HUES64 (cell line): ENCODE data around the gene ANTXRL.
"Not testable (repeated sequence)": the region's sequence is repeated elsewhere in the genome, so short reads cannot be mapped to it uniquely, and the experiment has no call there.

ENCODE experiments used
- H3K27ac ChIP-seq: 2 replicates; pipeline ENCODE4 v1.7.0; 2013; ENCODE audit warnings: low read depth, low read length, inconsistent platforms
- H3K27me3 ChIP-seq: 2 replicates; pipeline ENCODE4 v1.6.1; 2013; ENCODE audit warnings: mild to moderate bottlenecking, low read length; ENCODE audit not compliant: insufficient read depth
- H3K36me3 ChIP-seq: 2 replicates; pipeline ENCODE4 v1.6.1; 2013; ENCODE audit warnings: mild to moderate bottlenecking, low read length; ENCODE audit not compliant: insufficient read depth
- H3K4me1 ChIP-seq: 2 replicates; pipeline ENCODE4 v1.6.1; 2013; ENCODE audit warnings: mild to moderate bottlenecking, low read length, moderate library complexity; ENCODE audit not compliant: insufficient read depth
- H3K4me3 ChIP-seq: 2 replicates; pipeline ENCODE4 v1.5.1; 2013; ENCODE audit warnings: mild to moderate bottlenecking, low read length, moderate library complexity
- H3K9ac ChIP-seq: 2 replicates; pipeline ENCODE4 v1.6.1; 2013; ENCODE audit warnings: mild to moderate bottlenecking, low read depth, low read length
- H3K9me3 ChIP-seq: 2 replicates; pipeline ENCODE4 v1.6.1; 2013; ENCODE audit warnings: low read depth, low read length; ENCODE audit not compliant: insufficient read depth
- WGBS: fragments of 150-250, 120-280 bp; methylation state at CpG from one replicate; pipeline ENCODE4 v1.1.7; 2013; ENCODE audit warnings: missing lambda C conversion rate; 5-methylcytosine and 5-hydroxymethylcytosine counted together

The ANTXRL gene

GRCh38 chr10:46315071-46315860 lies 28.5 kb downstream of the ANTXRL start:
- H3K4me1 ChIP-seq, H3K27me3 ChIP-seq, H3K36me3 ChIP-seq, H3K27ac ChIP-seq, H3K9ac ChIP-seq, H3K9me3 ChIP-seq, H3K4me3 ChIP-seq: not testable (repeated sequence)
- WGBS, result 82% methylated on average over 10 of the region's 10 CpGs

DNA sequence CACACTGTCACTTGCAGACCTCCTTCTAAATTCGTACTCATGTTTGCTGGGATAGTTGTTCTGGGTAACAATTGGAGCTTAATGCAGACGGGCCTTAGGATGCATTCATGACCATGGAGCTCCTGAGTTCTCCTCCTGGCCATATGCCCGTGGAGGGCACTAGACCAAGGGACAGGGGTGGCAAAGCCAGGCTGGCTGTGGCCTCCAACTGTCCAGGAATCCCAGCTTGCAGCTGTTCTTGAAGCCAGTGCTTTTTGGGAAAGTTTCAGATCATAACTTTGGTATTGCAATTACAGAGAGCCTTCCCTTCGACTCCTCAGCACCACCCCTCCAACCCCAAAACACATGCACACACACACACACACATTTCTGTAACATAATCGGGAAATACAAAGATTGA lies 30.6 kb downstream of the ANTXRL start:
- Histone ChIP-seq H3K9me3 (no peaks in the 10 kb centered on the region), H3K27me3 (no peaks in the 10 kb centered on the region), H3K4me3 (no peak overlapping the region), H3K9ac (no peak overlapping the region), H3K36me3 (no peaks in the 10 kb centered on the region), H3K27ac (no peak overlapping the region), H3K4me1 (no peaks in the 10 kb centered on the region)
- WGBS, result 91% methylated on average over 5 of the region's 5 CpGs

DNA sequence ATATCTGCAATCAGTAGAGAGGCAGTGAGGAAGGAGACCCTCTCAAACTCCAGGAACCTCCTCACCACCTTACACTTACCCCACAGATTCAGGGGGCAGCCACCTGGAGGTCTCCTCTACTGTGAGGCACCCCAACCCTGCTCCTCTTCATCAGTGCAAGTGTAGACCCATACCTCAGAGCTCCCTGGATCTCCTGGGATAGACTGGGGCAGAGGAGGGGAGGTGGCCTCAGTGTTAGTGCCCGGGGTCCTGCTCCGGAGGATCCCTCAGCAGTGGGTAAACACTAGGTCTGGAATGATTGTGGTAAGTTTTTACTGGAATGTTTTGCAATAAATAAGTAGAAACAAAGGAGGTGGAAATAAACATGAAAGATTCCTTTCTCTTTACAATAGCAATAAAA lies 31.1 kb downstream of the ANTXRL start:
- H3K27ac ChIP-seq, result no peak overlapping the region
- 93% methylated on average over 2 of the region's 2 CpGs for WGBS
- H3K27me3 ChIP-seq, result no peaks in the 10 kb centered on the region
- H3K9me3 ChIP-seq, result no peaks in the 10 kb centered on the region
- H3K9ac ChIP-seq, result no peak overlapping the region
- no peaks in the 10 kb centered on the region for H3K36me3 ChIP-seq
- H3K4me1 ChIP-seq, result no peaks in the 10 kb centered on the region
- no peak overlapping the region for H3K4me3 ChIP-seq

DNA sequence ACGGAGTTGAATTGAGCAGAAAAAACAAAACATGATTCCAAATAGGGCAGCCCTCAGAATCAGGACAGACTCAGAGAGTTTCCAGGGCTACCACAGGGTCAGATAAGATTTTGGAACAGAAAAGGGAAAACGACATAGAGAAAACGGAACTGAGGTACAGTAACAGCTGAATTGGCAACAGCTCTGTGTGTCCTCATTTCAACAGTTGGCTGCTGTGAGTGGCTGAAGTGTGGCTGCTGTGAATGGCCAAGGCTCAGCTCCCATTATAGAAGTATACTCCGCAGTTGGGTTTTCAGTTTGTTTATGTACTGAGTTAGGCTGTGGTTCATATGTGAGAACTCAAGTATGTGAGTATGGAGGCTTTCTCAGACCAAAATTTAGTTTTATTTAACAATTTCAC lies 32.0 kb downstream of the ANTXRL start:
- no peaks in the 10 kb centered on the region for H3K27me3 ChIP-seq
- no peak overlapping the region for H3K4me3 ChIP-seq
- no peaks in the 10 kb centered on the region for H3K36me3 ChIP-seq
- no peaks in the 10 kb centered on the region for H3K9me3 ChIP-seq
- H3K4me1 ChIP-seq, result no peaks in the 10 kb centered on the region
- no peak overlapping the region for H3K9ac ChIP-seq
- 92% methylated on average over 4 of the region's 4 CpGs for WGBS
- H3K27ac ChIP-seq, result no peak overlapping the region

- Histone ChIP-seq H3K27ac (no peak overlapping the region), H3K4me3 (no peak overlapping the region), H3K9me3 (no peaks in the 10 kb centered on the region), H3K4me1 (no peaks in the 10 kb centered on the region), H3K9ac (no peak overlapping the region), H3K36me3 (no peaks in the 10 kb centered on the region), H3K27me3 (no peaks in the 10 kb centered on the region)
- WGBS, result 97% methylated on average over 3 of the region's 3 CpGs
These were observed 32.6 kb downstream of the ANTXRL start for GRCh38 chr10:46319389-46319788.

DNA sequence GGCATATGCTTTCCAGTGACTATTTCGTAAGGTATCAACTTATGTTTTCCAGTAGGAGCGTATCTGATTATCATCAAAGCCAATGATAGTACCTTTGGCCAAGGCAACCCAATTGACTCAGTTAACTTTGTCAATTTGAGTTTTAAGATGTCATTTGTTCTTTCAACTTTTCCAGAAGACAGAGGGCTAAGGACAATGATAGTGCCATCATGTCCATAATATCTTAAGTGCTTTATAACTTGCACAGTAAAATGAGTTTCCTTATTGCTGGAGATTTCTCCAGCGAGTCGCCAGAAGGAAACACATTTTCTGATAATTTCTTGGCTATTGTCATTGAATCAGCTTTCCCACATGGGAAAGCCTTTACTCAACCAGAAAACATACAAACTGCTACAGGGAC lies 35.0 kb downstream of the ANTXRL start:
- H3K36me3 ChIP-seq, result no peaks in the 10 kb centered on the region

GRCh38 chr10:46323176-46323575 lies 36.4 kb downstream of the ANTXRL start:
- WGBS, result 97% methylated on average over 4 of the region's 4 CpGs
- H3K27ac ChIP-seq, result no peak overlapping the region
- no peaks in the 10 kb centered on the region for H3K36me3 ChIP-seq

More for the DNA sequence above, 35.0 kb downstream of the ANTXRL start:
- no peaks in the 10 kb centered on the region for H3K4me1 ChIP-seq
- 95% methylated on average over 4 of the region's 4 CpGs for WGBS
- H3K27ac ChIP-seq, result no peak overlapping the region
- H3K4me3 ChIP-seq, result no peak overlapping the region
- no peak overlapping the region for H3K9ac ChIP-seq
- no peaks in the 10 kb centered on the region for H3K9me3 ChIP-seq
- no peaks in the 10 kb centered on the region for H3K27me3 ChIP-seq

DNA sequence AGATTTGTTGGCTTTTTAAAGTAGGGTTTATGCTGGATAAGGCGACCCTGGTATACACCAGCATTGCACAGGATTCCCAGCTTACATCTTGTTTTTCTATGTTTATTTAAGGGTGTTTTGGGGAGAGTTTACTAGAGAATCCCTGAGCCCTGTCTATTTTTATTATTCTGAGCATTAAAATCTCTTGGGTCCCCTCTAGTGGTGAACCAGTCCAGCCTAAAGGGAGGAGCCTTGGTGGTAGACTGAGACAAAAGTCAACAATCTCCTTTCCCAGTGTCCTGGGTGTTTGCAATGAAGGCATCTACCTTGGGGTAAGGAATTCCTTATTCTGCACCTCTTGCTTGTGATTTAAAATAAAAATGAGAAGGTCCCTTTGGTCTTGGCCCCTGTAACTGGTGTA lies 38.2 kb downstream of the ANTXRL start:
- no peaks in the 10 kb centered on the region for H3K27me3 ChIP-seq
- no peak overlapping the region for H3K9ac ChIP-seq
- H3K9me3 ChIP-seq, result no peaks in the 10 kb centered on the region
- H3K4me1 ChIP-seq, result no peaks in the 10 kb centered on the region
- no peaks in the 10 kb centered on the region for H3K36me3 ChIP-seq
- H3K4me3 ChIP-seq, result no peak overlapping the region
- no peak overlapping the region for H3K27ac ChIP-seq
- 100% methylated on average over 1 of the region's 1 CpG for WGBS

More at GRCh38 chr10:46323176-46323575, 36.4 kb downstream of the ANTXRL start:
- Histone ChIP-seq H3K27me3 (no peaks in the 10 kb centered on the region), H3K9me3 (no peaks in the 10 kb centered on the region), H3K4me3 (no peak overlapping the region), H3K4me1 (no peaks in the 10 kb centered on the region), H3K9ac (no peak overlapping the region)

GRCh38 chr10:46326066-46326465 lies 39.3 kb downstream of the ANTXRL start:
- H3K9me3 ChIP-seq, result no peaks in the 10 kb centered on the region
- H3K27me3 ChIP-seq, result no peaks in the 10 kb centered on the region
- no peak overlapping the region for H3K9ac ChIP-seq
- H3K4me1 ChIP-seq, result no peaks in the 10 kb centered on the region
- 78% methylated on average over 1 of the region's 1 CpG for WGBS
- no peak overlapping the region for H3K4me3 ChIP-seq
- H3K36me3 ChIP-seq, result no peaks in the 10 kb centered on the region
- no peak overlapping the region for H3K27ac ChIP-seq

DNA sequence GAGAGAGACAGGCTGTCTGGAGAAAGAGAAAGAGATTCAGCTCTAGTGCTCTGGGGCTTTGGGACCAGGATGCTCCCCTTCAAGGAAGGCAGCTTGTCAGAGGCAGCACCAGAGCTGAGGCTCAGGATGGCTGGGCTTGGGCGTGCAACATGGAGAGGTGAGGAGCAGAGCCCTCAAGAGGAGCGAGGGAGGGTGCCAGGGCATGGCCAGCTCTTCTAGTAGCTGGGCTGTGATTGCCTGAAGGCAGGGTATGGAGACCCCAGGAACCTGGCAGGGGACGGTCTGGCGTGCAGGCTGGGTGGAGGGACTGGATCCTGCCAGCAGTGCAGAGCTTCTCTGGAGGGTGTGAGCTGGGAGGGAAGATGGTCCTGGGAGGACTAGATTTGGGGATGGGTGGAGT lies 40.2 kb downstream of the ANTXRL start:
- Histone ChIP-seq H3K4me1 (no peaks in the 10 kb centered on the region), H3K27ac (no peak overlapping the region), H3K9me3 (no peaks in the 10 kb centered on the region), H3K36me3 (no peaks in the 10 kb centered on the region), H3K27me3 (no peaks in the 10 kb centered on the region), H3K4me3 (no peak overlapping the region), H3K9ac (no peak overlapping the region)
- 91% methylated on average over 4 of the region's 4 CpGs for WGBS

- no peaks in the 10 kb centered on the region for H3K27me3 ChIP-seq
- H3K9me3 ChIP-seq, result no peaks in the 10 kb centered on the region
- H3K36me3 ChIP-seq, result no peaks in the 10 kb centered on the region
- H3K9ac ChIP-seq, result no peak overlapping the region
- 93% methylated on average over 5 of the region's 5 CpGs for WGBS
- H3K4me3 ChIP-seq, result no peak overlapping the region
- no peak overlapping the region for H3K27ac ChIP-seq
- H3K4me1 ChIP-seq, result no peaks in the 10 kb centered on the region
These were observed 40.9 kb downstream of the ANTXRL start for GRCh38 chr10:46327685-46328084.
